HepG2 (cell line): ENCODE measurements around the gene DYNC1I2. TPM values are rescaled to one million over a fixed set of nuclear protein-coding genes. Genes with fewer than 3 reads are reported as not detected.

Source experiments
- ATAC-seq: fragments of 200-7000 bp; cut with Tn5 transposase; 3 replicates; pipeline ENCODE4 v1.9.1; 2020; ENCODE audit warnings: mild to moderate bottlenecking, moderate library complexity
- BruUV-seq: library from RNA; stranded (reverse); fragments of 400-500 nt; replicated peaks from 2 replicates; lab custom pipeline; 2021; lab: Mats Ljungman, UMichigan
- CTCF ChIA-PET: fragments of 300-600 bp; formaldehyde crosslinking; extraction: SDS; loops from one replicate; lab custom pipeline; 2021; ENCODE audit warnings: low total read pairs, inconsistent platforms, low intra/inter-chr PET ratio; lab: Yijun Ruan, JAX
- POLR2A ChIA-PET: fragments of 350-600 bp; sonication (Branson Sonifier 250); formaldehyde crosslinking; loops from one replicate; lab custom pipeline; 2020; ENCODE audit warnings: antibody characterized with exemption, inconsistent platforms; lab: Yijun Ruan, JAX
- DNase-seq: peaks from one replicate; pipeline ENCODE4 v3.0.0-alpha.2; 2015; ENCODE audit warnings: low spot score
- FAIRE-seq: peaks from 3 replicates; lab custom pipeline; 2011; peaks lifted over from hg19 to GRCh38; lab: Jason Lieb, UNC
- H2AFZ ChIP-seq: one replicate; pipeline ENCODE4 v1.6.1; 2011; ENCODE audit warnings: low read length, inconsistent platforms
- H3K27ac ChIP-seq: fragments of 300-600 bp; 3 replicates; pipeline ENCODE4 v1.8.0; 2011; ENCODE audit warnings: mixed run types, mild to moderate bottlenecking, mixed read lengths, low read length, inconsistent platforms; ENCODE audit not compliant: insufficient read depth; ENCODE audit errors: extremely low read length
- H3K27me3 ChIP-seq, 2 experiments: fragments of 200-600 bp in 1 of 2; 2 replicates in 1 of 2; 3 replicates in 1 of 2; pipeline versions ENCODE4 v1.6.0 to v1.8.0; 2011; ENCODE audit warnings: low read length in 2 of 2, mild to moderate bottlenecking in 2 of 2, moderate library complexity in 2 of 2, inconsistent platforms in 1 of 2; ENCODE audit not compliant: insufficient read depth in 2 of 2, control insufficient read depth in 1 of 2
- H3K36me3 ChIP-seq, 2 experiments: fragments of 200-600 bp in 1 of 2; replicated peaks in 1 of 2; 2 replicates in 1 of 2; 3 replicates in 1 of 2; pipeline versions ENCODE4 v1.5.1 to v1.8.0; 2011; ENCODE audit warnings: low read length in 2 of 2, inconsistent platforms in 1 of 2; ENCODE audit not compliant: insufficient read depth in 2 of 2, control insufficient read depth in 1 of 2
- H3K4me1 ChIP-seq: 2 replicates; pipeline ENCODE4 v1.5.1; 2012; ENCODE audit warnings: low read length, inconsistent platforms; ENCODE audit not compliant: insufficient read depth
- H3K4me2 ChIP-seq: 2 replicates; pipeline ENCODE4 v1.6.0; 2011; ENCODE audit warnings: low read depth, low read length, inconsistent platforms
- H3K4me3 ChIP-seq, 3 experiments: fragments of 200-600 bp in 1 of 3; sonication (generic), shearing (Covaris generic) in 1 of 3; replicated peaks in 1 of 3; 2 replicates each; pipeline ENCODE4 v1.5.1; 2011 to 2016; ENCODE audit warnings: low read length in 3 of 3, inconsistent platforms in 2 of 3, low read depth in 2 of 3, mild to moderate bottlenecking in 2 of 3, control low read depth in 1 of 3, mixed read lengths in 1 of 3; ENCODE audit not compliant: insufficient read depth in 1 of 3
- H3K79me2 ChIP-seq: one replicate; pipeline ENCODE4 v1.6.1; 2011; ENCODE audit warnings: low read length, inconsistent platforms; ENCODE audit not compliant: insufficient read depth
- H3K9ac ChIP-seq: 2 replicates; pipeline ENCODE4 v1.6.0; 2011; ENCODE audit warnings: mild to moderate bottlenecking, low read depth, low read length, inconsistent platforms; ENCODE audit not compliant: insufficient read depth
- H3K9me3 ChIP-seq: 2 replicates; pipeline ENCODE4 v1.5.1; 2012; ENCODE audit warnings: mild to moderate bottlenecking, low read length
- H4K20me1 ChIP-seq: 2 replicates; pipeline ENCODE4 v1.6.0; 2011; ENCODE audit warnings: inconsistent platforms, mild to moderate bottlenecking, low read length, moderate library complexity; ENCODE audit not compliant: insufficient read depth
- CAMTA2 ChIP-seq: sonication (generic); formaldehyde crosslinking; IDR thresholded peaks from 2 replicates; pipeline ENCODE4 v1.4.0; 2020; ENCODE audit warnings: mild to moderate bottlenecking, missing genetic modification reagents, borderline replicate concordance
- RFX5 ChIP-seq: IDR thresholded peaks from 2 replicates; pipeline ENCODE4 v1.6.1; 2011; ENCODE audit warnings: low read depth, low read length, improper control_type of control experiment
- WGBS: methylation state at CpG from one replicate; pipeline ENCODE4 v1.1.6; 2017; ENCODE audit warnings: low lambda C conversion rate; 5-methylcytosine and 5-hydroxymethylcytosine counted together
- in situ Hi-C: cut with HindIII; loops from 2 replicates; pipeline ENCODE4 v1.10.0; 2017; ENCODE audit warnings: low pct_unique_long_range_greater_than_20kb; ENCODE audit not compliant: extremely low pct_ligation_motif_present
- intact Hi-C: fragments of 100-400 bp; cut with micrococcal nuclease; formaldehyde crosslinking; loops from one replicate; pipeline ENCODE4 v1.10.0; 2022; ENCODE audit not compliant: unreplicated experiment
- polyA plus RNA-seq, 8 experiments: library from polyadenylated mRNA; depleted of rRNA in 3 of 8; stranded (reverse) in 7 of 8; unstranded in 1 of 8; fragments of >200 nt; fragmentation: Illumina TruSeq in 4 of 8; extraction: Trizol in 4 of 8; gene quantifications; 2 replicates each; pipeline versions ENCODE4 v1.2.1 to v1.2.3, GENCODE V29; 2011 to 2016; ENCODE audit warnings: low read depth in 4 of 8, missing spikeins in 1 of 8, mixed read lengths in 1 of 8; ENCODE audit not compliant: insufficient read depth in 1 of 8
- total RNA-seq, 5 experiments: library from RNA; depleted of rRNA; stranded (reverse); fragments of >200 nt; fragmentation: Illumina TruSeq; extraction: Trizol; gene quantifications; 2 replicates each; pipeline ENCODE4 v1.2.3, GENCODE V29; 2016; ENCODE audit warnings: low read depth in 1 of 5
- TF ChIP-seq, protein P1 (sequence below): sonication (generic); formaldehyde crosslinking; IDR thresholded peaks from 2 replicates; pipeline ENCODE4 v1.4.0; 2020; ENCODE audit warnings: low read depth, missing genetic modification reagents
- TF ChIP-seq, protein P2 (sequence below): sonication (generic); formaldehyde crosslinking; IDR thresholded peaks from 2 replicates; pipeline ENCODE4 v1.5.1; 2020; ENCODE audit warnings: mild to moderate bottlenecking, missing genetic modification reagents, moderate library complexity
- TF ChIP-seq, protein P3 (sequence below): sonication (generic); formaldehyde crosslinking; IDR thresholded peaks from 2 replicates; pipeline ENCODE4 v1.4.0; 2020; ENCODE audit warnings: mild to moderate bottlenecking, missing genetic modification reagents
- TF ChIP-seq, protein P4 (sequence below): sonication (generic); formaldehyde crosslinking; IDR thresholded peaks from 2 replicates; pipeline ENCODE4 v1.8.0; 2022; ENCODE audit warnings: missing genetic modification reagents, mild to moderate bottlenecking, inconsistent platforms, borderline replicate concordance
- TF ChIP-seq, protein P5 (sequence below): sonication (generic); formaldehyde crosslinking; IDR thresholded peaks from 2 replicates; pipeline ENCODE4 v1.4.0; 2020; ENCODE audit warnings: mild to moderate bottlenecking, missing genetic modification reagents
- TF ChIP-seq, protein P6 (sequence below): sonication (generic); formaldehyde crosslinking; IDR thresholded peaks from 2 replicates; pipeline ENCODE4 v1.5.0; 2020; ENCODE audit warnings: missing genetic modification reagents
- TF ChIP-seq, protein P7 (sequence below): sonication (generic); IDR thresholded peaks from 2 replicates; pipeline ENCODE4 v1.6.1; 2016; ENCODE audit warnings: low read depth, borderline replicate concordance

Gene DYNC1I2
- total and polyA plus RNA-seq, 2 of the 13 experiments (the other 11 are each of a cell fraction or from before 2014, with no cell fraction given) = 84.0 to 99.8 TPM

DNA sequence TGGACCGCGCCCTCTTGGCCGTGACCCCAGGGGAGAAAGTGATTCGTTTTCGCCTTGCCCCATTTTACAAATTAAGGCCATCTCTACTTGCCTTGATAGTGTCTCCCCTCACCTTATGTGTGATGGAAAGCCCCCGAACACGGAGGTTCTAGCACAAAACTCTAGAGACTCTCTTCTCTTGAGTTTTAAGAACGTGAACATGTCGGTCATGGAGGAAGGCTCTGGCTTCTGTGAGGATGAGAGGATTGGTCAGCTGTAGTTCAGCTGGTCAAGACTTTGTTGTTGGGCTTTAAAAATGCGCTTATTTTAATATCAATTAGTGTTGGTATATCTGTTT lies 828 bp downstream of the DYNC1I2 start:
- intact Hi-C loops = loop anchor here (1.0 kb wide), 1 partner anchor 90 kb away; no protein-coding TSS in a partner anchor
- Histone ChIP-seq H2AFZ (peak overlapping the region; percentile 33), H3K27me3 (peaks cover 0 to 6% of the 10 kb centered on the region in 2 experiments; a peak in 1 of 5 replicates), H3K4me3 (peak overlapping the region; percentile 86 to 99 (median 95)), H3K9me3 (no peaks in the 10 kb centered on the region), H3K27ac (peak overlapping the region; percentile 70), H3K9ac (peak overlapping the region; percentile 80), H3K36me3 (peaks cover 3 to 12% of the 10 kb centered on the region in 2 experiments; a peak in 4 of 5 replicates), H4K20me1 (no peaks in the 10 kb centered on the region), H3K4me2 (peak overlapping the region; percentile 85), H3K79me2 (peaks cover 44% of the 10 kb centered on the region), H3K4me1 (peaks cover 12% of the 10 kb centered on the region)
- WGBS = 0% methylated on average over 10 of the region's 10 CpGs
- FAIRE-seq (no peak), ATAC-seq (peak; percentile 20), DNase-seq (no peak)
- CTCF ChIA-PET = no interaction called here
- BruUV-seq = no TSS peak
- in situ Hi-C loops = no loop called here
- POLR2A ChIA-PET = interaction anchor here (1.2 to 3.2 kb wide), 5 partner anchors 12 to 414 kb away, joined by 3 to 20 read pairs (median 4); partner anchors contain the start of genes DLX1, DLX2 and SLC25A12
- TF ChIP-seq, protein P1, sequence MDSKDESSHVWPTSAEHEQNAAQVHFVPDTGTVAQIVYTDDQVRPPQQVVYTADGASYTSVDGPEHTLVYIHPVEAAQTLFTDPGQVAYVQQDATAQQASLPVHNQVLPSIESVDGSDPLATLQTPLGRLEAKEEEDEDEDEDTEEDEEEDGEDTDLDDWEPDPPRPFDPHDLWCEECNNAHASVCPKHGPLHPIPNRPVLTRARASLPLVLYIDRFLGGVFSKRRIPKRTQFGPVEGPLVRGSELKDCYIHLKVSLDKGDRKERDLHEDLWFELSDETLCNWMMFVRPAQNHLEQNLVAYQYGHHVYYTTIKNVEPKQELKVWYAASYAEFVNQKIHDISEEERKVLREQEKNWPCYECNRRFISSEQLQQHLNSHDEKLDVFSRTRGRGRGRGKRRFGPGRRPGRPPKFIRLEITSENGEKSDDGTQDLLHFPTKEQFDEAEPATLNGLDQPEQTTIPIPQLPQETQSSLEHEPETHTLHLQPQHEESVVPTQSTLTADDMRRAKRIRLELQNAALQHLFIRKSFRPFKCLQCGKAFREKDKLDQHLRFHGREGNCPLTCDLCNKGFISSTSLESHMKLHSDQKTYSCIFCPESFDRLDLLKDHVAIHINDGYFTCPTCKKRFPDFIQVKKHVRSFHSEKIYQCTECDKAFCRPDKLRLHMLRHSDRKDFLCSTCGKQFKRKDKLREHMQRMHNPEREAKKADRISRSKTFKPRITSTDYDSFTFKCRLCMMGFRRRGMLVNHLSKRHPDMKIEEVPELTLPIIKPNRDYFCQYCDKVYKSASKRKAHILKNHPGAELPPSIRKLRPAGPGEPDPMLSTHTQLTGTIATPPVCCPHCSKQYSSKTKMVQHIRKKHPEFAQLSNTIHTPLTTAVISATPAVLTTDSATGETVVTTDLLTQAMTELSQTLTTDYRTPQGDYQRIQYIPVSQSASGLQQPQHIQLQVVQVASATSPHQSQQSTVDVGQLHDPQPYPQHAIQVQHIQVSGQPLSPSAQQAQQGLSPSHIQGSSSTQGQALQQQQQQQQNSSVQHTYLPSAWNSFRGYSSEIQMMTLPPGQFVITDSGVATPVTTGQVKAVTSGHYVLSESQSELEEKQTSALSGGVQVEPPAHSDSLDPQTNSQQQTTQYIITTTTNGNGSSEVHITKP (CRISPR knock-in tag) = peak; percentile 1; the same call in 1 of the 2 replicates
- TF ChIP-seq, protein P2, sequence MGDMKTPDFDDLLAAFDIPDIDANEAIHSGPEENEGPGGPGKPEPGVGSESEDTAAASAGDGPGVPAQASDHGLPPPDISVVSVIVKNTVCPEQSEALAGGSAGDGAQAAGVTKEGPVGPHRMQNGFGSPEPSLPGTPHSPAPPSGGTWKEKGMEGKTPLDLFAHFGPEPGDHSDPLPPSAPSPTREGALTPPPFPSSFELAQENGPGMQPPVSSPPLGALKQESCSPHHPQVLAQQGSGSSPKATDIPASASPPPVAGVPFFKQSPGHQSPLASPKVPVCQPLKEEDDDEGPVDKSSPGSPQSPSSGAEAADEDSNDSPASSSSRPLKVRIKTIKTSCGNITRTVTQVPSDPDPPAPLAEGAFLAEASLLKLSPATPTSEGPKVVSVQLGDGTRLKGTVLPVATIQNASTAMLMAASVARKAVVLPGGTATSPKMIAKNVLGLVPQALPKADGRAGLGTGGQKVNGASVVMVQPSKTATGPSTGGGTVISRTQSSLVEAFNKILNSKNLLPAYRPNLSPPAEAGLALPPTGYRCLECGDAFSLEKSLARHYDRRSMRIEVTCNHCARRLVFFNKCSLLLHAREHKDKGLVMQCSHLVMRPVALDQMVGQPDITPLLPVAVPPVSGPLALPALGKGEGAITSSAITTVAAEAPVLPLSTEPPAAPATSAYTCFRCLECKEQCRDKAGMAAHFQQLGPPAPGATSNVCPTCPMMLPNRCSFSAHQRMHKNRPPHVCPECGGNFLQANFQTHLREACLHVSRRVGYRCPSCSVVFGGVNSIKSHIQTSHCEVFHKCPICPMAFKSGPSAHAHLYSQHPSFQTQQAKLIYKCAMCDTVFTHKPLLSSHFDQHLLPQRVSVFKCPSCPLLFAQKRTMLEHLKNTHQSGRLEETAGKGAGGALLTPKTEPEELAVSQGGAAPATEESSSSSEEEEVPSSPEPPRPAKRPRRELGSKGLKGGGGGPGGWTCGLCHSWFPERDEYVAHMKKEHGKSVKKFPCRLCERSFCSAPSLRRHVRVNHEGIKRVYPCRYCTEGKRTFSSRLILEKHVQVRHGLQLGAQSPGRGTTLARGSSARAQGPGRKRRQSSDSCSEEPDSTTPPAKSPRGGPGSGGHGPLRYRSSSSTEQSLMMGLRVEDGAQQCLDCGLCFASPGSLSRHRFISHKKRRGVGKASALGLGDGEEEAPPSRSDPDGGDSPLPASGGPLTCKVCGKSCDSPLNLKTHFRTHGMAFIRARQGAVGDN (CRISPR knock-in tag) = 0 out of 2 replicates have a peak, but pooled peaks have one; percentile 46
- TF ChIP-seq, protein P3, sequence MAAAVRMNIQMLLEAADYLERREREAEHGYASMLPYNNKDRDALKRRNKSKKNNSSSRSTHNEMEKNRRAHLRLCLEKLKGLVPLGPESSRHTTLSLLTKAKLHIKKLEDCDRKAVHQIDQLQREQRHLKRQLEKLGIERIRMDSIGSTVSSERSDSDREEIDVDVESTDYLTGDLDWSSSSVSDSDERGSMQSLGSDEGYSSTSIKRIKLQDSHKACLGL (CRISPR knock-in tag) = 0 out of 2 replicates have a peak, but pooled peaks have one; percentile 1
- TF ChIP-seq, protein P4, sequence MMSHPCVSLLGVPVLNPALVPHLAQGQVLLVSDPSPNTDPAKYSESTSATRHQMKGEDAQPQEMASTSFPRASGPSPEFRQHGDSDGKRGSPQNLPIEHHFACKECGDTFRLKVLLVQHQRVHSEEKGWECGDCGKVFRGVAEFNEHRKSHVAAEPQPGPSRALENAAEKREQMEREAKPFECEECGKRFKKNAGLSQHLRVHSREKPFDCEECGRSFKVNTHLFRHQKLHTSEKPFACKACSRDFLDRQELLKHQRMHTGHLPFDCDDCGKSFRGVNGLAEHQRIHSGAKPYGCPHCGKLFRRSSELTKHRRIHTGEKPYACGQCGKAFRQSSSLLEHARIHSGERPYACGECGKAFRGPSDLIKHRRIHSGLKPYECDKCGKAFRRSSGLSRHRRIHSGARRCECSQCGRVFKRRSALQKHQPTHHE (CRISPR knock-in tag) = 0 out of 2 replicates have a peak, but pooled peaks have one; percentile 6
- TF ChIP-seq, protein P5, sequence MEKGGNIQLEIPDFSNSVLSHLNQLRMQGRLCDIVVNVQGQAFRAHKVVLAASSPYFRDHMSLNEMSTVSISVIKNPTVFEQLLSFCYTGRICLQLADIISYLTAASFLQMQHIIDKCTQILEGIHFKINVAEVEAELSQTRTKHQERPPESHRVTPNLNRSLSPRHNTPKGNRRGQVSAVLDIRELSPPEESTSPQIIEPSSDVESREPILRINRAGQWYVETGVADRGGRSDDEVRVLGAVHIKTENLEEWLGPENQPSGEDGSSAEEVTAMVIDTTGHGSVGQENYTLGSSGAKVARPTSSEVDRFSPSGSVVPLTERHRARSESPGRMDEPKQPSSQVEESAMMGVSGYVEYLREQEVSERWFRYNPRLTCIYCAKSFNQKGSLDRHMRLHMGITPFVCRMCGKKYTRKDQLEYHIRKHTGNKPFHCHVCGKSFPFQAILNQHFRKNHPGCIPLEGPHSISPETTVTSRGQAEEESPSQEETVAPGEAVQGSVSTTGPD (CRISPR knock-in tag) = no peak
- TF ChIP-seq, protein P6, sequence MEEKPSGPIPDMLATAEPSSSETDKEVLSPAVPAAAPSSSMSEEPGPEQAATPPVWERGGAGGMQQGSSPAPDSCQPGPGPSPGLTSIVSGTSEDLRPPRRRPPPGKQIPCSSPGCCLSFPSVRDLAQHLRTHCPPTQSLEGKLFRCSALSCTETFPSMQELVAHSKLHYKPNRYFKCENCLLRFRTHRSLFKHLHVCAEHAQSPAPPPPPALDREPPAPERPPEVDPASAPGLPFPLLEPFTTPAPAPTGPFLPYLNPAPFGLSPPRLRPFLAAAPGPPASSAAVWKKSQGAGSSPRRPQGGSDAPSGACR (CRISPR knock-in tag) = no peak
- TF ChIP-seq RFX5 = no peak
- TF ChIP-seq, protein P7, sequence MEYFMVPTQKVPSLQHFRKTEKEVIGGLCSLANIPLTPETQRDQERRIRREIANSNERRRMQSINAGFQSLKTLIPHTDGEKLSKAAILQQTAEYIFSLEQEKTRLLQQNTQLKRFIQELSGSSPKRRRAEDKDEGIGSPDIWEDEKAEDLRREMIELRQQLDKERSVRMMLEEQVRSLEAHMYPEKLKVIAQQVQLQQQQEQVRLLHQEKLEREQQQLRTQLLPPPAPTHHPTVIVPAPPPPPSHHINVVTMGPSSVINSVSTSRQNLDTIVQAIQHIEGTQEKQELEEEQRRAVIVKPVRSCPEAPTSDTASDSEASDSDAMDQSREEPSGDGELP = peak; percentile 32; the same call in 1 of the 2 replicates
- no peak for TF ChIP-seq CAMTA2 (CRISPR knock-in tag)
